ENCODE measurements around the gene LPP.

GRCh38 chr3:188918093-188918492 is 764.1 kb downstream of the LPP start:
- TF ChIP-seq ZBTB33 (IDR thresholded peaks at IDR 0.05; ENCODE audit: extremely low read depth, insufficient replicate concordance, low read length) (no peak), RAD21 (IDR thresholded peaks at IDR 0.05; ENCODE audit: low read depth) (no peak), POLR2A (IDR thresholded peaks at IDR 0.05; ENCODE audit: borderline replicate concordance, extremely low read depth, insufficient read depth, insufficient read length) (no peak)
